ENCODE data around the gene ITGB7. TPM values are rescaled to one million over a fixed set of nuclear protein-coding genes. Genes with fewer than 3 reads are reported as not detected.

ITGB7 gene
- total and polyA plus RNA-seq, 9 of the 15 experiments (the other 6 are each of a cell fraction or from before 2014, with no cell fraction given) = 0.06 to 2.0 (median 0.67) TPM

- TF ChIP-seq SPI1 (IDR thresholded peaks at IDR 0.05; ENCODE audit: borderline replicate concordance, low read depth, low read length) = no peak
Observed at GRCh38 chr12:53191885-53192530, 15.0 kb downstream of the ITGB7 start (continued).

GRCh38 chr12:53191096-53191884 is 15.8 kb downstream of the ITGB7 start:
- H3K4me1 ChIP-seq (replicated peaks in 1 of 2; ENCODE audit: control insufficient read depth in 2 of 2, insufficient read depth in 2 of 2, low read length in 2 of 2) = peaks cover 3 to 6% of the 10 kb centered on the region in 2 experiments; a peak in 3 of 5 replicates
- TF ChIP-seq SMC3 (conservative IDR thresholded peaks at IDR 0.05; ENCODE audit: insufficient read depth, low read depth, low read length) (no peak), U2AF1 (optimal IDR thresholded peaks at IDR 0.05; ENCODE audit: low read depth, low read length) (no peak), NCOA4 (IDR thresholded peaks at IDR 0.05; ENCODE audit: partially characterized antibody) (no peak), POU5F1 (IDR thresholded peaks at IDR 0.05; ENCODE audit: borderline replicate concordance, low read depth, low read length, partially characterized antibody) (no peak), ZNF764 (CRISPR knock-in tag; IDR thresholded peaks at IDR 0.05; ENCODE audit: low read depth) (no peak), TEAD1 (CRISPR knock-in tag; IDR thresholded peaks at IDR 0.05) (no peak), CTBP1 (IDR thresholded peaks at IDR 0.05; ENCODE audit: borderline replicate concordance) (no peak), FOXJ2 (tag; IDR thresholded peaks at IDR 0.05) (no peak), RAD21 (CRISPR knock-in tag; conservative IDR thresholded peaks at IDR 0.05 in 1 of 2, IDR thresholded peaks at IDR 0.05 in 1 of 2) (no peak), CXXC5 (CRISPR knock-in tag; IDR thresholded peaks at IDR 0.05) (no peak), ATF4 (CRISPR knock-in tag; IDR thresholded peaks at IDR 0.05) (no peak), USF2 (CRISPR knock-in tag; IDR thresholded peaks at IDR 0.05) (no peak)
- H3K9ac ChIP-seq (ENCODE audit: insufficient read depth in 1 of 2, low read depth in 2 of 2, low read length in 2 of 2) = no peak overlapping the region
- POLR2A ChIA-PET = interaction anchor here (0.5 to 1.6 kb wide), 6 partner anchors 8 to 761 kb away, joined by 3 to 9 read pairs (median 4); partner anchors contain the start of genes CSAD and ZNF740
- in situ Hi-C loops (cut with MboI) = no loop called here
- no peaks in the 10 kb centered on the region for H3K79me2 ChIP-seq (ENCODE audit: control insufficient read depth, insufficient read depth, low read length)
- no TSS peak for BruUV-seq (replicated peaks)
- no peak overlapping the region for H3K4me2 ChIP-seq (ENCODE audit: insufficient read depth, low read length)
- H3K27me3 ChIP-seq (ENCODE audit: control insufficient read depth in 2 of 2, insufficient read depth in 2 of 2, low read length in 2 of 2) = no peaks in the 10 kb centered on the region
- no peak for ATAC-seq
- WGBS (ENCODE audit: insufficient coverage, low coverage, missing lambda C conversion rate) = 89% methylated on average over 11 of the region's 11 CpGs
- peaks cover 4% of the 10 kb centered on the region; the same call in 1 of the 2 replicates for H4K20me1 ChIP-seq (replicated peaks; ENCODE audit: control insufficient read depth, insufficient read depth, low read length)
- CTCF ChIA-PET (ENCODE audit: low intra/inter-chr PET ratio) = no interaction called here
- H3K4me3 ChIP-seq = no peak overlapping the region
- no peak overlapping the region for H2AFZ ChIP-seq (ENCODE audit: low read depth, low read length)
- no peak overlapping the region for H3K27ac ChIP-seq (ENCODE audit: extremely low read depth, low read depth, low read length)
- no peak for DNase-seq (ENCODE audit: extremely low read depth in 1 of 4, low spot score in 3 of 4)
- H3K9me3 ChIP-seq (replicated peaks; ENCODE audit: control insufficient read depth, insufficient read depth, low read depth, low read length) = no peaks in the 10 kb centered on the region
- H3K36me3 ChIP-seq (ENCODE audit: control insufficient read depth, insufficient read depth, low read length) = peaks cover 32% of the 10 kb centered on the region; the same call in 2 of the 3 replicates
- FAIRE-seq = no peak
- H3K9me1 ChIP-seq (ENCODE audit: control insufficient read depth, insufficient read depth, low read length) = no peaks in the 10 kb centered on the region
- intact Hi-C loops (cut with micrococcal nuclease) = no loop called here
